Activated CD4-positive, alpha-beta T cell treated with anti-CD3 and anti-CD28 coated beads for 36 hours (primary cell): Measurements from ENCODE around the gene KCTD18. TPM values are rescaled to one million over a fixed set of nuclear protein-coding genes. Genes with fewer than 3 reads are reported as not detected.

Source experiments
- ATAC-seq: fragments of 200-7000 bp; cut with Tn5 transposase; one replicate; pipeline ENCODE4 v1.10.0; 2021; ENCODE audit warnings: mild to moderate bottlenecking, moderate library complexity
- CTCF ChIA-PET: fragments of 350-600 bp; sonication (Branson Sonifier 250); formaldehyde crosslinking; loops from one replicate; lab custom pipeline; 2021; ENCODE audit warnings: antibody characterized with exemption; lab: Charles Lee
- POLR2A ChIA-PET: fragments of 350-600 bp; sonication (Branson Sonifier 250); formaldehyde crosslinking; loops from one replicate; lab custom pipeline; 2021; ENCODE audit warnings: antibody characterized with exemption, inconsistent platforms; lab: Charles Lee
- DNase-seq: peaks from one replicate; pipeline ENCODE4 v3.0.0-alpha.2; 2020
- H3K27ac Mint-ChIP-seq: one replicate; pipeline ENCODE4 v1.8.0; 2021; ENCODE audit warnings: mixed read lengths
- H3K27me3 Mint-ChIP-seq: one replicate; pipeline ENCODE4 v1.8.0; 2021; ENCODE audit warnings: mixed read lengths
- H3K36me3 Mint-ChIP-seq: one replicate; pipeline ENCODE4 v1.8.0; 2021; ENCODE audit warnings: low read depth, mixed read lengths
- H3K4me1 Mint-ChIP-seq: one replicate; pipeline ENCODE4 v1.8.0; 2021; ENCODE audit warnings: mixed read lengths
- H3K4me3 Mint-ChIP-seq: one replicate; pipeline ENCODE4 v1.8.0; 2021; ENCODE audit warnings: mild to moderate bottlenecking, moderate library complexity, mixed read lengths
- H3K9me3 Mint-ChIP-seq: one replicate; pipeline ENCODE4 v1.8.0; 2021; ENCODE audit warnings: low read depth, mixed read lengths
- intact Hi-C, 2 experiments: fragments of 100-400 bp; cut with DNase I in 1 of 2; cut with micrococcal nuclease in 1 of 2; formaldehyde crosslinking; loops; one replicate each; pipeline versions ENCODE4 v1.14.2 to v1.15.1; 2022 to 2024; cut with DNase I, micrococcal nuclease
- total RNA-seq, 2 experiments: library from RNA; stranded (reverse); gene quantifications; one replicate each; pipeline ENCODE4 v1.2.3, GENCODE V29; 2021

Gene KCTD18
- total RNA-seq, 2 experiments from 2014 or later, result 15.9 to 17.4 TPM

DNA sequence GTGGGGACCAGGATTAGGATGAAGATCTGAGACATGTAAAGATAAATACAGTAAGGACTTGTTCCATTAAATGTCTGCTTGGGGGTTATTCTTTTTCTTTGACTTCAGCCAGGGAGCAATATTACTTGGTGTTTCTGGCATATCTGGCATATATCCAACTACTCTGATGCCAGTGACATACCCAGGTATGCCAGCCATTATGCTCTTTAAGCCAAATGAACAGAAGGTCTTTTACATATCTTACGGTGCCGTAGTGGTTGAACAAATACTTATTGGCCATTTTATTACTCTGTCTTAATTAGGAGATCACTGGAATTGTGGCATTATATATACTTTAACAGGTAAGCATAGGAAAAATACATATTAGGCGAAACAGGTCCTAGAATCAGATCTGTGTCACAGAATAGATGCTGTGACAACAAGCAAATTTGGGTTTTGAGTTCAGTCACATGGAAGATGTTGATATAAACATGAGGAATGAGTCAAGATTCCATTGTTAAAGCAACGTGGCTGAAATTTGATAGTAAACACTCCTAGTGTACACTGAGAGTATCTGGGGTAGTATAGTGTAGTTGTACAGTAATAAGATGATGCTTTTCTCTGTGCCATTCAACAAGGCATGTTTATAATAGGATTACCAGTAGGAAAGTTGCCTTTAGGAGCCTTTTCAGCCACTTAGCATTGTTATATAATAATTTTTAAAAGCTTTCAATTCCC is 62.6 kb downstream of the KCTD18 start:
- ChIA-PET CTCF (no interaction called here), POLR2A (no interaction called here)
- peaks cover 26% of the 10 kb centered on the region for H3K4me1 Mint-ChIP-seq
- intact Hi-C loops, result loop anchor here in 1 of 2 experiments (2.0 kb wide), 1 partner anchor 20 kb away; no protein-coding TSS in a partner anchor
- H3K27me3 Mint-ChIP-seq, result no peaks in the 10 kb centered on the region
- no peaks in the 10 kb centered on the region for H3K36me3 Mint-ChIP-seq
- peak; percentile 73 for ATAC-seq
- peak overlapping the region; percentile 1 for H3K4me3 Mint-ChIP-seq
- H3K27ac Mint-ChIP-seq, result peak overlapping the region; percentile 59
- DNase-seq, result no peak
- H3K9me3 Mint-ChIP-seq, result no peaks in the 10 kb centered on the region

GRCh38 chr2:200446612-200447011 is 63.3 kb downstream of the KCTD18 start:
- intact Hi-C loops, result loop anchor here in 1 of 2 experiments (2.0 kb wide), 1 partner anchor 20 kb away; no protein-coding TSS in a partner anchor
- H3K36me3 Mint-ChIP-seq, result no peaks in the 10 kb centered on the region
- peak; percentile 28 for ATAC-seq
- H3K27ac Mint-ChIP-seq, result peak overlapping the region; percentile 59
- H3K9me3 Mint-ChIP-seq, result no peaks in the 10 kb centered on the region
- CTCF ChIA-PET, result no interaction called here
- peak overlapping the region; percentile 1 for H3K4me3 Mint-ChIP-seq
- no peak for DNase-seq
- POLR2A ChIA-PET, result no interaction called here
- H3K27me3 Mint-ChIP-seq, result no peaks in the 10 kb centered on the region
- H3K4me1 Mint-ChIP-seq, result peaks cover 26% of the 10 kb centered on the region

GRCh38 chr2:200445284-200445683 is 64.6 kb downstream of the KCTD18 start:
- Mint-ChIP-seq H3K9me3 (no peaks in the 10 kb centered on the region), H3K27ac (no peak overlapping the region), H3K36me3 (no peaks in the 10 kb centered on the region), H3K4me1 (peaks cover 26% of the 10 kb centered on the region), H3K4me3 (no peak overlapping the region), H3K27me3 (no peaks in the 10 kb centered on the region)
- ChIA-PET CTCF (interaction anchor here (0.6 to 1.6 kb wide), 4 partner anchors 19 to 73 kb away, joined by 3 to 6 read pairs (median 3); no protein-coding TSS in a partner anchor), POLR2A (no interaction called here)
- no peak for ATAC-seq
- no peak for DNase-seq
- intact Hi-C loops, result no loop called here

DNA sequence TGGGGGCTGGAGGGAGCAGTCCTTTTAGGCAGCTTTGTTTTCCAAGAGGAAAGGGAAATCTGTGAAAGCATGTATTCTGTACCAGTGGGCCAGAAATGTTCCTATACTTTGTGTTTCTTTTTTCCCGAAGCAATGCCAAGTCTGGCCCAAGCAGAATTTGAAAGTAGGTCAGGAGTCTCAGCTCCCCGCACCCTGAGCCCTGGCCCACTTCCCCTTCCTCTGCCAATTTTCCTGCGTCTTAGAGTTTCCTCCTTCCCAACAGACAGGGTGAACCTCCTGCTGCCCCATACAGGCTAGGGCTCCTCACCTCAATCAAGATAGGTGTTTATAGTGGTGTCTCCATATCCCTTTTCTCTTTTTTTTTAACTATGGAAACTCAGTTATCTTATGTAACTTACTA is 65.3 kb downstream of the KCTD18 start:
- ChIA-PET CTCF (interaction anchor here (0.8 to 1.6 kb wide), 3 partner anchors 18 to 72 kb away, joined by 3 to 6 read pairs (median 3); no protein-coding TSS in a partner anchor), POLR2A (no interaction called here)
- Mint-ChIP-seq H3K27me3 (no peaks in the 10 kb centered on the region), H3K9me3 (no peaks in the 10 kb centered on the region), H3K27ac (no peak overlapping the region), H3K4me3 (no peak overlapping the region), H3K36me3 (no peaks in the 10 kb centered on the region), H3K4me1 (peaks cover 26% of the 10 kb centered on the region)
- no peak for DNase-seq
- ATAC-seq, result no peak
- intact Hi-C loops, result no loop called here

DNA sequence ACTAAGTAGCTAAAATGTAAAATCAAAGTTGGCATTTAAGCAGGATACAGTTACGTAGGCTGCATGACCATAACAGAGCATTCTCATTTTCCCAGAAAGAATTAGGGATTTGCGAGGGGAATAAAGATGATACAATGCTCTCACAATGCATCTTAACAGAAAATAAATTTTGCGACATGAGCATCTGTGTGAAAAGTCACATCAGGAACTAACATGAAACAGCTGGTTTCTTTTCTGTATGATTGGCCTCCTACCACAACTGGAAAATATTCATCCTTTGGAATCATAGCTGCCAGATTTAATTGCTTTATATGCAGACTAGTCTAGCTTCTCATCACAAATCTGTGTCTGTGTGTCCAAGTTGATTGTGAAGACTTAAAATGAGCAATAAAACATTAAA is 66.0 kb downstream of the KCTD18 start:
- no peaks in the 10 kb centered on the region for H3K9me3 Mint-ChIP-seq
- no peaks in the 10 kb centered on the region for H3K36me3 Mint-ChIP-seq
- H3K4me1 Mint-ChIP-seq, result peaks cover 22% of the 10 kb centered on the region
- no peak for DNase-seq
- POLR2A ChIA-PET, result interaction anchor here (1.0 kb wide), 1 partner anchor 11 kb away, joined by 3 read pairs; no protein-coding TSS in a partner anchor
- ATAC-seq, result no peak
- H3K27ac Mint-ChIP-seq, result no peak overlapping the region
- CTCF ChIA-PET, result interaction anchor here (0.6 kb wide), 1 partner anchor 261 kb away, joined by 3 read pairs; no protein-coding TSS in a partner anchor
- intact Hi-C loops, result no loop called here
- no peak overlapping the region for H3K4me3 Mint-ChIP-seq
- no peaks in the 10 kb centered on the region for H3K27me3 Mint-ChIP-seq

- H3K4me1 Mint-ChIP-seq, result peaks cover 17% of the 10 kb centered on the region
- H3K9me3 Mint-ChIP-seq, result no peaks in the 10 kb centered on the region
- no peaks in the 10 kb centered on the region for H3K27me3 Mint-ChIP-seq
- H3K27ac Mint-ChIP-seq, result no peak overlapping the region
- no peak for ATAC-seq
- no peaks in the 10 kb centered on the region for H3K36me3 Mint-ChIP-seq
- ChIA-PET CTCF (interaction anchor here (1.7 kb wide), 1 partner anchor 18 kb away, joined by 4 read pairs; no protein-coding TSS in a partner anchor), POLR2A (interaction anchor here (1.0 kb wide), 1 partner anchor 12 kb away, joined by 3 read pairs; no protein-coding TSS in a partner anchor)
- no peak for DNase-seq
- intact Hi-C loops, result no loop called here
- no peak overlapping the region for H3K4me3 Mint-ChIP-seq
These were observed 66.5 kb downstream of the KCTD18 start for GRCh38 chr2:200443376-200443775.

DNA sequence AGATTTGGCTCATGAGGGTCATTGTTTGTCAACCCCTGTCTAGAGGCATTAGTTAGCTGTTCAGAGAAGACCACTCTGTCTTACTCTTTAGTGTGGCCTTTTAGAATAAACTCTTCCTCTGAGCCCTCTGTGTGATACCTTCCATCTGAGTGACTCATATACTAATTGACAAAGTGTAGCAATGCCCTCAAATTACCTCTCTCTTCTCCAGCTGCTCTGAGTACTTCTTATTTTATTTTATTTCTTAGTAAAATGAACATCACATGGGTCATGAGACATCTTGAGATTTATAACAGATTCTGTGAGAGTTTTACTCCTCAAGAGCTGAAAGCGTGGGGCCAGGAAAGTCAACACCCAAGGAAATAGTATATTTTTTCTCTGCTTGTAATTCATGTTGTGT is 67.4 kb downstream of the KCTD18 start:
- intact Hi-C loops, result no loop called here
- H3K9me3 Mint-ChIP-seq, result no peaks in the 10 kb centered on the region
- DNase-seq (no peak), ATAC-seq (peak; percentile 66)
- H3K4me1 Mint-ChIP-seq, result peaks cover 13% of the 10 kb centered on the region
- no peaks in the 10 kb centered on the region for H3K27me3 Mint-ChIP-seq
- no peaks in the 10 kb centered on the region for H3K36me3 Mint-ChIP-seq
- no peak overlapping the region for H3K27ac Mint-ChIP-seq
- H3K4me3 Mint-ChIP-seq, result no peak overlapping the region
- CTCF ChIA-PET, result interaction anchor here (1.7 kb wide), 1 partner anchor 19 kb away, joined by 4 read pairs; no protein-coding TSS in a partner anchor
- POLR2A ChIA-PET, result no interaction called here

- DNase-seq (no peak), ATAC-seq (no peak)
- H3K36me3 Mint-ChIP-seq, result no peaks in the 10 kb centered on the region
- no peaks in the 10 kb centered on the region for H3K9me3 Mint-ChIP-seq
- H3K4me1 Mint-ChIP-seq, result no peaks in the 10 kb centered on the region
- no peaks in the 10 kb centered on the region for H3K27me3 Mint-ChIP-seq
- CTCF ChIA-PET, result interaction anchor here (1.9 kb wide), 1 partner anchor 15 kb away, joined by 4 read pairs; no protein-coding TSS in a partner anchor
- no peak overlapping the region for H3K27ac Mint-ChIP-seq
- POLR2A ChIA-PET, result no interaction called here
- intact Hi-C loops, result no loop called here
- H3K4me3 Mint-ChIP-seq, result no peak overlapping the region
These were observed 69.9 kb downstream of the KCTD18 start for GRCh38 chr2:200439981-200440380.

Other genes with a start within 250 kb of the KCTD18 start
- gene SPATS2L, start 203.4 kb downstream of the KCTD18 start, total RNA-seq, result 10 to 100 TPM; 14.7 to 25.8 TPM
- gene SGO2, start 16.1 kb upstream of the KCTD18 start, total RNA-seq, result 10 to 100 TPM; 49.9 to 56.7 TPM
- under 1 TPM; 0.65 to 0.82 TPM for gene AOX1, start 75.9 kb upstream of the KCTD18 start, total RNA-seq